Activated CD4-positive, CD25-positive, alpha-beta regulatory T cell treated with anti-CD3 and anti-CD28 coated beads, Interleukin-2, amount 50 U/mL, for 16 hours (primary cell): ENCODE data around the gene ZMYM3.

ENCODE experiments used
- DNase-seq: peaks from one replicate; pipeline ENCODE4 v3.0.0-alpha.2; 2020; ENCODE audit warnings: low read depth, low spot score

The ZMYM3 gene

GRCh38 chrX:71214604-71215337, 39.2 kb downstream of the ZMYM3 start:
- DNase-seq, result no peak

- DNase-seq, result no peak
These were observed 39.8 kb downstream of the ZMYM3 start for GRCh38 chrX:71214152-71214551.

- DNase-seq, result no peak
These were observed 41.4 kb downstream of the ZMYM3 start for GRCh38 chrX:71212536-71212935.

DNA sequence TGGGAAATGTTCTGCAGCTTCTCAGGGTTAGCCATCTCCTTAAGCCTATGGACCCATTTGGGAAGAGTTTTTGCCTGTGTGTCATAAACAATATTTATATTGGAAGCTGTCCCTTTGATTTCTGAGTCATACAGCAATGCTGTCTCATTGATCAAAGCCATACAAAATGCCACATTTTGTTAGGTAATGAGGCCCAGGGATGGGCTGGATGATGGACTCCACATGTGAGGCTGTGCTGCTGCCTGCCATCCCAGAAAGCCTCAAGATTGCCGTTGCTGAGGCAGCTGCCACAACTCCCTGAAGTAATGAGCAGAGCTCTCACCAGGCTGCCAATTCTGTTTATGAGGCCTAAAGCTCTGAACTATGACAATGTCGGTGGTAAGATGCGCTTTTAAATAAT, 43.1 kb downstream of the ZMYM3 start:
- no peak for DNase-seq

GRCh38 chrX:71199252-71200008, 54.5 kb downstream of the ZMYM3 start:
- DNase-seq, result no peak

DNA sequence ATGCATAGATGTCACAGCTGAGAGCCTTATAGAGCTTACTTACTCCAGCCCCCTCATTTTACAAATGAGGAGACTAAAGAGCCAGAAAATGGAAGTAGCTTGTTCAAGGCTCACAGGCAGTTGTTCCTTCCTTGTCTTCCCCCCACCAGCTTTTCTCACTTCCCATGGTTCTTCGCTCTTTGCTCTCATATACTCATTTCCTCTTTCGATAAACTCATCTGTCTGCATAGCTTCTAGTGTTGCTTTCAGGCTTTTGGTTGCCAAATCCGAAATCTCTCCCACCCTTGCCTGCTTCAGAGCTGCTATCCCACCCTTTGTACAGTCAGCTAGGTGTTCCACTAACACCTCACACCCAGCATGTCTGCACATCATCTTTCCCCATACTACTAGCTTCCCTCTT, 55.9 kb downstream of the ZMYM3 start:
- no peak for DNase-seq

DNA sequence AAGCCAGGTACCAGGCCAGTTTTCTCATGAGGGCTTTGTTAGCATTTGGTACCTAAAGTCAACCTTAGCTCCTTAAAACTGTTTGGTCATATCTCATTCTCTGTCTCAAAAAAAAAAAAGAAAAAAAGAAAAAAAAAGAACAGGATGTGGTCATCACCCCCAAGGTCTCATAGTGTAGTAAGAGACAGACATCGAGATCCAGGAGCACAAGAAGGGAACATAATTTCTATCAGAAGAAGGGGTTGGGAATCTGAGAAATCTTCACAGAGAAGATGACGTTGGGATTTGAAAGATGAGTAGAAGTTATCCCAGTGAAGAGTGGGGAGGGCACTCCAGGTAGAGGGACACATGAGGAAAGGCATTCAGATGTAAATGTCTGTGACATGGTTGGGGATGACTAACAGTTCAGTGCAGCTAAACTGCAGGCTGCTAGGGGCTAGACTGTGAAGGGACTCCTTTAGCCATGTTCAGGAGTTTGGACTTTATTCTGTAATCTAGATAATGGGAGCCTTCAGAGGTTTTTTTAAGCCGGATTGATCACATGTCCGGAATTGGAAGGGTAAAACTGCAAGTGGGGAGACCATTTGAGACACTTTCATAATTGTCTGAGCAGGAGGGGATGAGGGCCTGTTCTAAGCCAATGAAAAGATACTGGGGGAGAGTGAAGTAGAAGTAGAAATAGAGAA, 57.8 kb downstream of the ZMYM3 start:
- no peak for DNase-seq

- DNase-seq, result no peak
These were observed 62.7 kb downstream of the ZMYM3 start for GRCh38 chrX:71191248-71191647.
